IPS-18c (cell line): ENCODE results near the gene ETFA.

Experiments used
- H3K4me3 ChIP-seq: 2 replicates; pipeline ENCODE4 v1.7.0; 2013; ENCODE audit warnings: low read depth, mild to moderate bottlenecking, low read length, moderate library complexity; ENCODE audit not compliant: insufficient read depth
- H3K9me3 ChIP-seq: one replicate; pipeline ENCODE4 v1.6.1; 2013; ENCODE audit warnings: mild to moderate bottlenecking, low read length, moderate library complexity; ENCODE audit not compliant: control insufficient read depth, insufficient read depth

ETFA gene

DNA sequence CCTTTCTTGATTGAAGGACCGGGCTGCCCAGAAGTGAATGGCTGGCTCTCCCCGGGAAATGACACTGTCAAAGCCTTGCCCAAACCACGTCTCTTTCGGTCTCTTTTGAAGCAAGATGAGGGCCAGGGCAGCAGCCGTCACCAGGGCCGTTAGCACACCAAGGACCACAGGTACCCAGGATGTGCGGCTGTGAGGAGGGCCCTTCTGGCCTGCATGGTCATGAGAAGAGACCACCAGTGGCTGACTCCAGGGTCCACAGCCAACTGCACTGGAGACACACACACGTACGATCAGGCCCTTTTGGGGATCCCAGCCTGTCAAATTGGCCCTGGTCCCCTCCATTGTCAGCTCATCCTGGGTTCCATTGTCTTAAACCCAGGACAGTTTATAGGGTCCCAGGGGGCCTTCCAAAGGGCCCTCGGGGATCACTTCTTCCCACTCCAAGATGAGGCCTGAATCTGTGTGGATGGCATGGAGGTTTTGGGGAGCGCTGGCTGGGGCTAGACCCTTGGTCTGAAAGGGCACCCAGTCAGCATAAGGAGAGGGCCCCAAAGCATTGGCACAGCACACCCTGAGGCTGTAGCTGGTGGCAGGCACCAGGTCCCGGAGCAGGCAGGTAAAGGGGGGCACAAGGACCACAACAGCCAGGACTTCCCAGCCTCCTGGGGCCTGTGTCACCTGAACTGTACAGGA, 50.9 kb downstream of the ETFA start:
- H3K4me3 ChIP-seq = no peak overlapping the region
- peaks cover 5% of the 10 kb centered on the region for H3K9me3 ChIP-seq

DNA sequence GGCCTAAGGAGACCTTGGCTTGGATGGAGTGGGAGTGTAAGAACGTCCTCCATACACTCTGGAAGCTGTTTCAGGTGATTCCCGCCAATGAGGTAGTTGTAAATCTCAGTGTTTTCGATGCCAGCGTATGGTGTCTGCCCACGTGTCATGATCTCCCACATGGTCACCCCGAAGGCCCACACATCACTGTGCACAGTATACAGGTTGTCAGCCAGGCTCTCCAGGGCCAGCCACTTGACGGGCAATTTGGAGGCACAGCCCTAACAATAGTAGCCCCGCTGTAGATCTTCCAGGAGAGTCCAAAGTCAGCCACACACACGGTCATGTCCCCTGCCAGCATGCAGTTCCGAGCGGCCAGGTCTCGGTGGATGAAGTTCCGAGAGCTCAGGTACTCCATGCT, 51.9 kb downstream of the ETFA start:
- Histone ChIP-seq H3K9me3 (peaks cover 2% of the 10 kb centered on the region), H3K4me3 (no peak overlapping the region)

DNA sequence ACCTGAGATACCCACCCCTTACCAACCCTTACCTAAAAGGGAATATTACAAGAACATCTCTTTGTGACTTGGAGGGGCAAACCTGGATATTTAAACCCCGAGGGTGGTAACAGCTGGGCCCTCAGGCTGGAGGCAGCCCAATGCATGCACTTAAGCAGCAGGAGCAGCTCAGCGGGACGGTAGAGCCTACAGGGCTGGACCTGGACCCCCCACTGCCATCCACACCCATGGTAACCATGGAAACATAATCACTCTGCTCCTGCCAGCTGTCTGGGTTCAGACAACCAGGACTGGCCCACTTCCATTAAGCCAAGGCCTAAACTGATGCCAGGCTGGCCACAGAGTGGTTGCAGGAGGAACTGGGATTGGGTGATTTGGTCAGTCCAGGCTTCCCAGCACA, 52.8 kb downstream of the ETFA start:
- H3K9me3 ChIP-seq = peaks cover 2% of the 10 kb centered on the region
- H3K4me3 ChIP-seq = no peak overlapping the region

DNA sequence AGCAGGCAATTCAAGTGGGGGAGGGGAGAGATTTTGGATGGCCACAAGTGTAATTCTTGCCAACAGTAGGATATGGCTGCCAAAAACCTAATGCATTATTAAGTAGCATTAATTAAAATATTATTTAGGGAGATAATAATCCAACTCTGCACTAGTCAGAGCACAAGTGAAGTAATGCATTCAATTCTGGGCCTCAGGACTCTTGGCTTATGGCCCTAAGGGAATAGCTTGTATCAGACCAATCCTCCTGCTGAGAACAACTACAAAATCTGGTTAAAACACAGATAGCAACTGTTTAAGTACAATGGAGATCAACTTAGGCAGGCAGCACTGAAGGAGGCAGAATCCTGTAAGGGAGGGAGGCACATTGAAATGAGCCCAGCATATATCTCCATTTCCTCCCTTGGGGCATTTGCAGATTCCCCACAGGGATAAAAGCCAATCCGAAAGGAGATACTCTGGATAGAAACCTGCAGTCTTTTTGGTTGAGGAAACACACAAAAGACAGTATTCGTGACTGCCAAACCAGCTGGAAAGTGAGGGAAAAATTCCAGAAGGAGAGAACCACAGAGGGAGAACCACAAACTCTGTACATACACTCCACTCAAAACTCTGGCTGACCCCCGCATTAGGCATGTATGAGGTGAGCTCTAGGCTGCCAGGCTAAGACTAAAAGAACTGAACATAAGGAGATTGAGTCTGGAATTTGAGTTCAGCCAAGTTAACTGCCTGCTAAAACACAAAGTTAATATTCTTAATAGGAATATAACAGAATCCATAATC, 57.4 kb downstream of the ETFA start:
- Histone ChIP-seq H3K4me3 (no peak overlapping the region), H3K9me3 (no peaks in the 10 kb centered on the region)

DNA sequence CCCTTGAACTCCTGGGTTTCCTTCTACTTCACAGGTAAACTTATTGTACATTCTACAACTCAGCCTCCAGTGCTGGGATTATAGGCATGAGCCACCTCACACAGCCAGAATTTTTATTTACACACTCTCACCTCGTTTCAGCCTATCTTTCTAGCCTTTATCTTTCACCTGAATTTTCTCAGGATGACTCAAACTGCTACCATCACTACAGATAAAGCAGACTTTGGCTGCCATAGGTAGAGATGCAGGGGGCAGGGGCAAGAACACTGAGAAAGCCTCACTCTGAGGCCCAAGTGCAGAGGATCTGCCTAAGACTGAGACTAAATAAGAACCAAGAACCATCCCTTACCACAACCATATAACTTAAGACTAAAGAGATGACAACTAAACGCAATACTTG, 59.0 kb downstream of the ETFA start:
- Histone ChIP-seq H3K4me3 (no peak overlapping the region), H3K9me3 (no peaks in the 10 kb centered on the region)

DNA sequence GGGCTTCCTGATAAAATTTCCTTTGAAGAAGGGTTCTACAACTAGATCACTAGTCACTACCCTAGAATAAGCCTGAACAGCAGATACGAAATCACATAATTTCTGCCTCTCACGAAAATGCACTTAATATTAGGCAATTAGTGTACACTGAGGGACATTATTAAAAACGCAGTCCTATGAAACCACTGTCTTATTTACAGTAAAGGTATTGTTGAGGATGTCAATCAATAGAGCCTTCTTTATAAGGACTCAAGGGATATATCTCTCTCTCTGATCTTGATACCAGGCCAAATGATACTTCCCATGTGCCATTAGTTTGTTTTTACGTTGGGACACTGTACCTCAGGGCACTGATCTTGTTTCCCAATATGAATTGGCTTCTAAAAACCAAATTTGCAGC, 59.6 kb downstream of the ETFA start:
- no peaks in the 10 kb centered on the region for H3K9me3 ChIP-seq
- no peak overlapping the region for H3K4me3 ChIP-seq

DNA sequence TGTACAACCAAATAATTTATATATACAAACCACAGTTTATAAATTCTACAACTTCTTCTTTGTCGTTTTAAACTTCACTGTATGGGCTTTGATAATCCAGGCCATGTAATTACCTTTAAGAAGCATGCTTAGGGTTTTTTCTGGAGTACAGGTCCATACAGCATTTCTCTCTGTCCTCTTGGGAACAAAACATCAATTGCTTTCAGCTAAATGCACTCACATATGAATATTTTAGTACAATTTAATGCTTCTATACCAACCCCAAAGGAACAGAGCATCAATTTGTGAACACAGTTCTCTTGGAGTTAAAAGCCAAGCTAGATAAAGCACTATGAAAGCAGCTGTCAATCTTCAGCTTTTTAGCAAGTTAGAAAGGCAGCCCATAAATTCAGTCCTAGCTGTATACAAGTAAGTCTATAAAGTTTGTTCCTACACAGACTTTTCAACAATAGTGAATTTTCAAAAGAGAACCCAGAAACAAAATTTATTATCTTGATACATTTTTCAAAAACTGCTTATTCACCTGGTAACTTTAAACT, 66.1 kb downstream of the ETFA start:
- no peak overlapping the region for H3K4me3 ChIP-seq
- H3K9me3 ChIP-seq = no peaks in the 10 kb centered on the region

DNA sequence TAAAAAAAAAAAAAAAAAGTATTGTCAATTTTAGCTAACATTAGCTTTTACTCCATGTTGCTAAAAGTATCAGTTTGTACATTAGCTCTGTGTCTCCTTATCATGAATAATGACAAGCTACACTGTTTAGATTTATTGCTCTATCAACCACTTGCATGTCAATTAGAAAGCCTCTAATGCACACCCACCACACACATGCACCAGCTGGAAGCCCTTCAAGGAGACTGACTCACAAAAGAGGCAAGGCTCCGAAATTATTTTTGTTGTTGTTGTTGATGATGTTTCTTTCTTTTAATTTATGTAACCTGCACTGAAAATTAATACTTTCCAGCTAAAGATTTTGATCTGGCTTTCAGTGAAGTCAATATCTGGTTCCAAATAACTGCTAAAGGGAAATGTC, 71.5 kb downstream of the ETFA start:
- Histone ChIP-seq H3K4me3 (no peak overlapping the region), H3K9me3 (no peaks in the 10 kb centered on the region)

DNA sequence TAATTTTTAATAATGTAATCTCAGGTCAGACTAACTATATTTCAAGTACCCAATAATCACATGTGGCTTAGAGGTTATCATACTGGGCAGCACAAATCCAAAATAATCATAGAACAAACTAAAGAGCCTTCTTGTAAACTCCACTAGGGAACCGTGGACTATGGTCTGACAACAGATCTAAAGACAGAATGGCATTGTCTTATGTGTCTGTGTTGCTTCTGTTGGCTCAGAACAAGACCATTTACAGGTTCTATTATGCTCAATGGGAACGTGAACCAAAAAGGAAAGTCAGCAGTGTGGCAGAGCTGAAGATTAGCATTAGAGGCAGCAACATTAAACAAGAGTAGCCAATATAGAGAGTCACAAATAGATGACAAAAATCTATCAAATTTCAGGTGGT, 74.9 kb downstream of the ETFA start:
- no peaks in the 10 kb centered on the region for H3K9me3 ChIP-seq
- H3K4me3 ChIP-seq = no peak overlapping the region

DNA sequence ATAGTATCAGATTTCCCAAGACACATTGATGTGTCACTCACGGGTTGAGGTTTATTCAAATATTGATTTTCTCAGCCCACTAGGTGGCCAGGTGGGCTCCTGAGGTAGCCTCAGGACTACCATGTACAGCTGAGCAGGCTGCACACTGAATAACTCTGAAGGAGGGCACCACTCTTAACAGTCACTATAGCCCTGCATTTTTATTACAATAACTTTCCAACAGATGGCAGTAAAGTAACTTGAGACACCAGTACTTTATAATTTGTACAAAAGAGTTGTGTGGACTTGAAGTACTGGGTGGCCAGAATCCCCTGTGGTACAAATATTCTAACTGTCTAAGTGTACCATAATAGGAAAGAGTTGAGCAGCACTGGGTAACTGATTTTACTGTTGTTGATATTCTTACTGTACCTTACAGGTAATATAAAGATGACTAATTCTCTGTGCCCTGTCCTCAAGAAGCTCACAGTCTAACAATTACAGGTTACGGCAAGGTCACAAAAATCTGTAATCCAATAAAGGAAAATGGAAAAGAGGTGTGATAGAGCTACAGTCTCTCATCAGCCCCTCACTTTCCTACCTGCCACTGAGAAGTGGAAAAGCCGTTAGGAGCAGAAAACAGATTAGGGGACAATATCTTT, 76.0 kb downstream of the ETFA start:
- Histone ChIP-seq H3K4me3 (no peak overlapping the region), H3K9me3 (no peaks in the 10 kb centered on the region)

DNA sequence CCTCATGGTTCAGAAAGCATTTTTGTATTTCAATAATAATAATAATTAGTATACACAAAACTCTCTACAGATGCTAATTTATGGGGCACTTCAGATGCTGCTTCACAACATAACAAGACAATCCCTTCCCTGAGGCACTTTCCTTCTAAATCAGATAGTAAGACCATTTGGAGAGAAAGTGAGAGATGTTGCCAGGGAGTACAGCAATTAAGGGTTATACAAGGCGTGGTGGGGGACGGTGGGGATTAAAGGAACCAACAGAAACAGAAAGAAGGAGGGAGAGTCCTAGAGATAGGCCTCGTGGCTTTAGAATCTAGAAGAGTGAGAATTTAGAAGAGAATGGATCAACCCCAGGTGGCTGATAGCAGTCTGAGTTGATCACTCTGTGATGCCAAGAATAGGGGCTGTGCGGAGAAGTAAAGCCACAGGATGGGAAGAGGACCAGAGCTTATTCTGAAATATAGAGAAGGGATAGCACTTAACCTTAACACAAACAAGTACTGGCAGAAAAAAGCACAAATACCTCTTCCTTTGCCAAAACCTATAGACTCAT, 76.9 kb downstream of the ETFA start:
- Histone ChIP-seq H3K9me3 (no peaks in the 10 kb centered on the region), H3K4me3 (no peak overlapping the region)

DNA sequence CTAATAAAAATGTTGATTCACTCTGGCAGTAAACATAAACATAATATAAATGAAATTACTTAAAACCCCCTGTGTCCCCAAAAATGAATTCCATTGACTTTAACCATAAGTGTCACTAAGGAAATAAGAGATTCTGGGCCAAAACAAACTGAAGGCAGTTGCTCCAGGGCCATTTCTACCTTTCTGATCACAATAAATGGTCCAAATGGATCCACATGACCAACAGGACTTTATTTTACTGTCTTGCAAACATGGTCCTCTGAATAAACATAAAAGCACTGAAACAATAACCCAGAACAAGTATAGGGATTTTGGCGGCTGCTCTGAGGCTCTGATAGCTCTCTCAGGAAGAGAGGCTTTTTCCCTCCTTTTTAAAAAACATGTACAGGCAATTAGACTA, 77.3 kb downstream of the ETFA start:
- Histone ChIP-seq H3K4me3 (no peak overlapping the region), H3K9me3 (no peaks in the 10 kb centered on the region)

DNA sequence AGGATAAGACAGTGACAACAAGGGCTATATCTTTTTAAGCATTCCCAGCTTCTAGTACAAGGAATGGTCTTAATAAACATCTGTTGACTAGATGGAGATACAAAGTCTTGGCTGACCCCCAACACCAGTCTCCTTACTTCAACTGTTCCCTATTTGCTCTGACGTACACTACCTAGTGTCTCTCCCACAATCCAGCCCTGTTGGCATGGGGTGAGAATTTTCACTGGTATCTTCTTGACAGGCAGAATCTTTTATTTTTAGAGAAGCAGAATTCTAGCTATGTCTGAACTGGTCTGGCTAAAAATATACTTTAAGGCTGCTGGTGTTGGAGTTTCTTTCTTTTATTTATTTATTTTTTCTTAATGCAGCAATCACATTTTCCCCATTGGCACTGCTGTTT, 82.0 kb downstream of the ETFA start:
- Histone ChIP-seq H3K4me3 (no peak overlapping the region), H3K9me3 (no peaks in the 10 kb centered on the region)

DNA sequence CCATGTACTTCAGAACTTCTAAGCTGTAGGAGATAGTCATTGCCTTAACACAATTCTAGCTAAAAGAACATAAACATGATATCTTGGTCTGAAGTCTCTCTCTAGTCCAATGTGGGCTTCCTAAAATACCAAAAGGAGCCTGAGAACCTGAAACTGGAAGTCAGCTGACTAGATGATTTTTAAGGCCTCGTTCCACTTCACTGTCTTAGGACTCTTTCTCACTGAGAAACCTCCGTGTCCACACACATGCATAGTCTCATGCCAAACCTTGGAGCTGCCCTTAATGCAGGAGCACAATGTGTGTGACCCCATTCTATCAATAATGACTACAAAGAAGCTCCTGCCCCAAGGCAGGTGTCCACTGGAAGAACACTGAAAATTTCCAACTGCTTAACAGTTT, 87.7 kb downstream of the ETFA start:
- Histone ChIP-seq H3K4me3 (no peak overlapping the region), H3K9me3 (peaks cover 3% of the 10 kb centered on the region)

DNA sequence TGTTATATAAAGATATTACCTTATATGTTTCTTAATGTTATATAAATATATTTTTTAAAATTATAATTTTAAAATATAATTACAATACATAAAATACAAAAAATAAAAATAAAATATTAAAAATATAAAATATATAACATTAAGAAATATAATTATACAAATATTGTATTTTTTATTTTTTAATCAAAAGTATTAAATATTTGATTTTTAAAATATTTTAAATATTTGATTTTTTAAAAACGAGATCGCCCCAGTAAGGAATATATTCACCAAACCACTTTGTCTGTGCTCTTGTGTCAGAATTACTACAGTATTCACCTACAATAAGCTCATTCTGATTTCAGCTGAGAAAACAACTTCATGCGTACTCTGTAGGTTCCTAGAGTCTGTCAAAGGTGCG, 89.1 kb downstream of the ETFA start:
- H3K9me3 ChIP-seq = peaks cover 3% of the 10 kb centered on the region

DNA sequence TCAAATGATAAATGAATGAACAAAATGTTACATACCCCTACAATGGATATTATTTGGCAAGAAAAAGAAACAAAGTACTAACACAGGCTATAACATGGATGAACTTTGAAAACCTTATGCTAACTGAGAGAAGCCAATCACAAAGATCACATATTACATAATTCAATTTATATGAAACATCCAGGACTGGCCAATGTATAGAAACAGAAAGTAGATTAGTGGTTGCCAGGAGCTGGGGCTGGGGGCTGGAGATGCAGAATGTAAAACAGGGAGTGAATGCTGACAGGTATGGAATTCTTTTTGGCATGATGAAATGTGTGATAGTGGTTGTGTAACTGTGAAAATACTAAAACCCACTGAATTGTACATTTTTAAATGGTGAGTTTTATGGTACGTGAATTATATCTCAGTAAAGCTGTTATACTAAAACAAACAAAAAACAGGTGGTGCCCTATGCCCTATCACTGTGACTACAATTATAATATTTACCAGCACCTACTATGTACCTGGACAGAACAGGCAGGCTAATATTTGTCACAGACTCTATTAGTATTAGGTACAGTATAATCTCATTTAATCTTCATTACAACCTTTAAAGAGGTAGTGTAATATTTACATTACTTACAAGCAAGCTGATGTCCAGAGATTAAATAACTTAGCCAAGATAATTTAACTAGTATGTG, 90.0 kb downstream of the ETFA start:
- Histone ChIP-seq H3K4me3 (no peak overlapping the region), H3K9me3 (peaks cover 3% of the 10 kb centered on the region)

More for the DNA sequence above, 89.1 kb downstream of the ETFA start:
- H3K4me3 ChIP-seq = no peak overlapping the region

DNA sequence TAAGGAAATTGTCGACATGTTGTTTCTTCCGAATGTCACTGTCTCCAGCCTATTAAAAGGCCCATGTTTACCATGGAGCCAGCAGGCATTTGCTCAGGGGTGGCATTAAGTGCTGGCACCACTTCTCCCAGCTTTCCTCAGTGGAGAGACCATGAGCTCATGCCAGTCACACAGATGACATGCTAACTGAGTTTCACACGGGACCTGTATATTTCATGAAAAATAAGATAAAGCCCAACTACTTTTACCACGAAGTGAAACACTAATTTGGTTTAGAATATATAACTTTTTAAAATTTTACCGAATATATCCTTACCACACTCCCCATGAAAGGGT, 93.4 kb downstream of the ETFA start:
- H3K4me3 ChIP-seq = no peak overlapping the region
- peaks cover 3% of the 10 kb centered on the region for H3K9me3 ChIP-seq
